GM23338 (cell line): ENCODE data around the gene ABHD12. TPM values are rescaled to one million over a fixed set of nuclear protein-coding genes. Genes with fewer than 3 reads are reported as not detected.

Experiments
- ATAC-seq: fragments of 200-7000 bp; cut with Tn5 transposase; 3 replicates; pipeline ENCODE4 v1.9.1; 2020
- DNase-seq: peaks from one replicate; pipeline ENCODE4 v3.0.0-alpha.2; 2015; ENCODE audit warnings: low spot score
- H2AFZ ChIP-seq: fragments of 200-600 bp; sonication (generic); 2 replicates; pipeline ENCODE4 v1.8.0; 2016; ENCODE audit warnings: antibody characterized with exemption, mild to moderate bottlenecking, moderate library complexity
- H3F3A ChIP-seq: fragments of 200-600 bp; sonication (generic); replicated peaks from 2 replicates; pipeline ENCODE4 v1.8.0; 2017; ENCODE audit warnings: antibody characterized with exemption, mixed run types, low read depth
- H3K27ac ChIP-seq: fragments of 200-600 bp; sonication (generic); 2 replicates; pipeline ENCODE4 v1.6.1; 2016; ENCODE audit warnings: low read depth
- H3K27me3 ChIP-seq: fragments of 200-600 bp; sonication (generic); 2 replicates; pipeline ENCODE4 v1.8.0; 2016; ENCODE audit warnings: mild to moderate bottlenecking, mixed run types, moderate library complexity; ENCODE audit not compliant: insufficient read depth
- H3K36me3 ChIP-seq: fragments of 200-600 bp; sonication (generic); 2 replicates; pipeline ENCODE4 v1.8.0; 2016; ENCODE audit warnings: mild to moderate bottlenecking; ENCODE audit not compliant: insufficient read depth
- H3K4me1 ChIP-seq: fragments of 200-600 bp; sonication (generic); 2 replicates; pipeline ENCODE4 v1.8.0; 2016; ENCODE audit warnings: mild to moderate bottlenecking, moderate library complexity; ENCODE audit not compliant: insufficient read depth
- H3K4me2 ChIP-seq: fragments of 200-600 bp; sonication (generic); 2 replicates; pipeline ENCODE4 v1.7.1; 2017; ENCODE audit warnings: mixed run types
- H3K4me3 ChIP-seq: fragments of 200-600 bp; sonication (generic); 2 replicates; pipeline ENCODE4 v1.6.1; 2016; ENCODE audit warnings: mixed run types
- H3K79me2 ChIP-seq: fragments of 200-600 bp; sonication (generic); replicated peaks from 2 replicates; pipeline ENCODE4 v1.8.0; 2017; ENCODE audit warnings: mild to moderate bottlenecking; ENCODE audit not compliant: insufficient read depth
- H3K9me2 ChIP-seq: fragments of 200-600 bp; sonication (generic); 2 replicates; pipeline ENCODE4 v1.8.0; 2017; ENCODE audit not compliant: insufficient read depth
- H4K20me1 ChIP-seq: fragments of 200-600 bp; sonication (generic); replicated peaks from 2 replicates; pipeline ENCODE4 v1.8.0; 2017; ENCODE audit warnings: mild to moderate bottlenecking; ENCODE audit not compliant: insufficient read depth
- H3K27ac Mint-ChIP-seq: 2 replicates; pipeline ENCODE4 v1.8.0; 2020; ENCODE audit warnings: inconsistent platforms, mild to moderate bottlenecking, moderate library complexity, mixed read lengths
- H3K27me3 Mint-ChIP-seq: 3 replicates; pipeline ENCODE4 v1.8.0; 2022; ENCODE audit warnings: low read depth, mild to moderate bottlenecking, moderate library complexity, mixed read lengths, inconsistent platforms; ENCODE audit not compliant: insufficient read depth, poor library complexity
- H3K36me3 Mint-ChIP-seq: 3 replicates; pipeline ENCODE4 v1.8.0; 2021; ENCODE audit warnings: low read depth, mild to moderate bottlenecking, inconsistent platforms, moderate library complexity, mixed read lengths
- H3K4me1 Mint-ChIP-seq: 3 replicates; pipeline ENCODE4 v1.8.0; 2020; ENCODE audit warnings: mild to moderate bottlenecking, inconsistent platforms, mixed read lengths
- H3K4me3 Mint-ChIP-seq: 3 replicates; pipeline ENCODE4 v1.8.0; 2021; ENCODE audit warnings: moderate library complexity, mild to moderate bottlenecking, inconsistent platforms, mixed read lengths
- H3K9me3 Mint-ChIP-seq: 3 replicates; pipeline ENCODE4 v1.8.0; 2020; ENCODE audit warnings: moderate library complexity, mild to moderate bottlenecking, inconsistent platforms, mixed read lengths
- ETS1 ChIP-seq: IDR thresholded peaks from 2 replicates; pipeline ENCODE4 v1.6.1; 2016; ENCODE audit warnings: antibody characterized with exemption
- EZH2phosphoT487 ChIP-seq: fragments of 200-600 bp; sonication (generic); IDR thresholded peaks from one replicate; pipeline ENCODE4 v1.8.1; 2018; ENCODE audit warnings: antibody characterized with exemption; ENCODE audit not compliant: unreplicated experiment
- JUNB ChIP-seq: IDR thresholded peaks from one replicate; pipeline ENCODE4 v1.6.1; 2016; ENCODE audit warnings: antibody characterized with exemption; ENCODE audit not compliant: unreplicated experiment
- NANOG ChIP-seq: IDR thresholded peaks from 2 replicates; pipeline ENCODE4 v1.6.1; 2016; ENCODE audit warnings: antibody characterized with exemption, borderline replicate concordance
- REST ChIP-seq: IDR thresholded peaks from one replicate; pipeline ENCODE4 v1.6.1; 2018; ENCODE audit warnings: antibody characterized with exemption; ENCODE audit not compliant: unreplicated experiment
- ZNF114 ChIP-seq: fragments of 250-450 bp; sonication (Bioruptor Pico); IDR thresholded peaks from 2 replicates; pipeline ENCODE4 v1.5.0; 2020; ENCODE audit warnings: mild to moderate bottlenecking, moderate library complexity
- ZNF462 ChIP-seq: fragments of 250-450 bp; sonication (Bioruptor Pico); IDR thresholded peaks from 2 replicates; pipeline ENCODE4 v1.5.0; 2020; ENCODE audit warnings: mild to moderate bottlenecking, moderate library complexity
- polyA plus RNA-seq: library from polyadenylated mRNA; unstranded; fragments of >200 nt; fragmentation: Nextera tagmentation; extraction: Ambion mirVana; gene quantifications from 2 replicates; pipeline ENCODE4 v1.2.1, GENCODE V29; 2016
- total RNA-seq: library from RNA; depleted of rRNA; stranded (reverse); fragments of >200 nt; shearing (Covaris generic); gene quantifications from 2 replicates; pipeline ENCODE4 v1.2.3, GENCODE V29; 2014

Gene ABHD12
- total and polyA plus RNA-seq, 2 experiments from 2014 or later = 40.2 to 57.8 TPM

GRCh38 chr20:25397096-25397495 is 6.5 kb upstream of the ABHD12 start:
- DNase-seq (no peak), ATAC-seq (no peak)
- no peaks in the 10 kb centered on the region for H3F3A ChIP-seq
- H3K27me3 ChIP-seq = no peaks in the 10 kb centered on the region
- H3K4me3 ChIP-seq = no peak overlapping the region
- H3K27ac Mint-ChIP-seq = no peak overlapping the region
- H3K4me3 Mint-ChIP-seq = no peak overlapping the region
- peaks cover 4% of the 10 kb centered on the region; the same call in 2 of the 3 replicates for H3K36me3 Mint-ChIP-seq
- H3K4me1 Mint-ChIP-seq = peaks cover 18% of the 10 kb centered on the region
- H3K4me1 ChIP-seq = peaks cover 5% of the 10 kb centered on the region; the same call in 1 of the 2 replicates
- H3K9me2 ChIP-seq = no peaks in the 10 kb centered on the region
- no peaks in the 10 kb centered on the region for H3K27me3 Mint-ChIP-seq
- H3K4me2 ChIP-seq = no peak overlapping the region
- H2AFZ ChIP-seq = 0 out of 2 replicates have a peak overlapping the region, but pooled peaks have one; percentile 18
- no peaks in the 10 kb centered on the region for H4K20me1 ChIP-seq
- peaks cover 18% of the 10 kb centered on the region; the same call in 2 of the 3 replicates for H3K9me3 Mint-ChIP-seq
- H3K27ac ChIP-seq = no peak overlapping the region
- 0 out of 2 replicates have a peak, but pooled peaks cover 3% of the 10 kb centered on the region for H3K36me3 ChIP-seq
- TF ChIP-seq ZNF114 (no peak), NANOG (no peak), REST (no peak), EZH2phosphoT487 (no peak), ZNF462 (CRISPR knock-in tag) (no peak), ETS1 (no peak), JUNB (no peak)
- H3K79me2 ChIP-seq = no peaks in the 10 kb centered on the region
